ENCODE measurements around the gene TMEM121.

DNA sequence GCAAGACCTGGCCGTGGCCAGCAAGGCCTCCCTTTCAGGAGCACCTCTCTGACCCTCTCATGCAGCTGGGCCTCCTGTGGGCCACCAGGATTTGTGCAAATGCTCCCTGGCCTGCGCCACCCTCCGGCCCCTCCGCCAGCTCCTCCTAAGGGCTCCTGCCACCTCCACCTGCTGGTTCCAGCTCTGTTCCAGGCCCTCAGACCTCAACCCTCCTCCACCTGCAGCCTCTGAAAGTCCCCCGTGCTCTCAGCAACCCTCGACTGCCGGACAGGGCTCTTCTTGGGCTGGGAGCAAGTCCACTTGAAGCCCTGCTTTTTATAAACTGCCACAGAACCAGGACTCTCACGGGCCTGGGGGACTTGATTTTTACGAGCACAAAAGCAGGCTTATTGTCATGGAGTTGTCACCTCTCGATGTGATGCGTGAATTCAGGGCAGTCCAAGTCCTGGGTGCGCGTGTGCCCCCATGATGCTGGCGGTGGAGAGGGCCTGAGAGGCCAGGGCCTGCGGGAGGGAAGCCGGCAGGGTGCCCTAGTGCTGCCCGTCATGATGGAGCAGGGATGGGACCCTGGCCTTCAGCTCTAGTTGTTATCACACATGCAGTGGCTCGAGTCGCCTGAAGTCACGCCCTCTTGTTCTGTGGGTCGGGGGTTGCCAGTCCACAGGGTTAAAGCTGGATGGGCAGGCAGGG lies 26.2 kb upstream of the TMEM121 start:
- TF ChIP-seq, protein P1, sequence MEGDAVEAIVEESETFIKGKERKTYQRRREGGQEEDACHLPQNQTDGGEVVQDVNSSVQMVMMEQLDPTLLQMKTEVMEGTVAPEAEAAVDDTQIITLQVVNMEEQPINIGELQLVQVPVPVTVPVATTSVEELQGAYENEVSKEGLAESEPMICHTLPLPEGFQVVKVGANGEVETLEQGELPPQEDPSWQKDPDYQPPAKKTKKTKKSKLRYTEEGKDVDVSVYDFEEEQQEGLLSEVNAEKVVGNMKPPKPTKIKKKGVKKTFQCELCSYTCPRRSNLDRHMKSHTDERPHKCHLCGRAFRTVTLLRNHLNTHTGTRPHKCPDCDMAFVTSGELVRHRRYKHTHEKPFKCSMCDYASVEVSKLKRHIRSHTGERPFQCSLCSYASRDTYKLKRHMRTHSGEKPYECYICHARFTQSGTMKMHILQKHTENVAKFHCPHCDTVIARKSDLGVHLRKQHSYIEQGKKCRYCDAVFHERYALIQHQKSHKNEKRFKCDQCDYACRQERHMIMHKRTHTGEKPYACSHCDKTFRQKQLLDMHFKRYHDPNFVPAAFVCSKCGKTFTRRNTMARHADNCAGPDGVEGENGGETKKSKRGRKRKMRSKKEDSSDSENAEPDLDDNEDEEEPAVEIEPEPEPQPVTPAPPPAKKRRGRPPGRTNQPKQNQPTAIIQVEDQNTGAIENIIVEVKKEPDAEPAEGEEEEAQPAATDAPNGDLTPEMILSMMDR (conservative IDR thresholded peaks at IDR 0.05; ENCODE audit: low read depth, low read length), result no peak
- no peak for TF ChIP-seq EZH2 (IDR thresholded peaks at IDR 0.05; ENCODE audit: low read length, unreplicated experiment)
- TF ChIP-seq EZH2phosphoT487 (IDR thresholded peaks at IDR 0.05; ENCODE audit: borderline replicate concordance, low read length), result no peak

All from PC-3 (cell line).